Body of pancreas (tissue), 4 donors: ENCODE data around the gene KDM2A. TPM values are rescaled to one million over a fixed set of nuclear protein-coding genes. Genes with fewer than 3 reads are reported as not detected.

Source experiments
- ATAC-seq: fragments of 150-250 bp; one replicate; pipeline ENCODE4 v1.9.1; 2016
- DNase-seq, 4 donors: peaks; one replicate each; pipeline ENCODE4 v3.0.0-alpha.2; 2019
- H3K27ac ChIP-seq, 4 donors: fragments of 200-600 bp; sonication (generic); 1 replicate in 3 of 4; 2 replicates in 1 of 4; pipeline versions ENCODE4 v1.5.1 to v1.6.1; 2016 to 2019; ENCODE audit warnings: mild to moderate bottlenecking in 1 of 4, mixed read lengths in 1 of 4, moderate library complexity in 1 of 4
- H3K27me3 ChIP-seq, 2 donors: fragments of 200-600 bp; sonication (generic); one replicate each; pipeline ENCODE4 v1.6.0; 2016; ENCODE audit warnings: mild to moderate bottlenecking in 1 of 2
- H3K36me3 ChIP-seq, 2 donors: fragments of 200-600 bp; sonication (generic); replicated peaks in 1 of 2; 2 replicates each; pipeline ENCODE4 v1.5.1; 2016; ENCODE audit warnings: low read depth in 2 of 2; ENCODE audit not compliant: insufficient read depth in 1 of 2
- H3K4me1 ChIP-seq: fragments of 200-600 bp; sonication (generic); one replicate; pipeline ENCODE4 v1.6.0; 2016
- H3K4me3 ChIP-seq, 2 donors: fragments of 200-600 bp; sonication (generic); 1 replicate in 1 of 2; 2 replicates in 1 of 2; pipeline ENCODE4 v1.5.1; 2016 to 2019
- H3K9me3 ChIP-seq, 3 donors: fragments of 200-600 bp; sonication (generic); 1 replicate in 2 of 3; 2 replicates in 1 of 3; pipeline ENCODE4 v1.5.1; 2016
- CTCF ChIP-seq, 7 experiments: fragments of 450-650 bp in 4 of 7; fragments of 200-600 bp in 3 of 7; sonication (generic) in 3 of 7; IDR thresholded peaks; one replicate each; pipeline ENCODE4 v1.5.1; 2016 to 2019; ENCODE audit warnings: antibody characterized with exemption in 7 of 7
- POLR2A ChIP-seq, 3 donors: fragments of 450-650 bp; IDR thresholded peaks; one replicate each; pipeline ENCODE4 v1.6.1; 2016; ENCODE audit warnings: antibody characterized with exemption in 3 of 3, mild to moderate bottlenecking in 2 of 3
- WGBS, 2 donors: methylation state at CpG; one replicate each; pipeline ENCODE4 v1.1.5; 2017; 5-methylcytosine and 5-hydroxymethylcytosine counted together
- intact Hi-C: fragments of 100-400 bp; cut with DNase I; formaldehyde crosslinking; loops from one replicate; pipeline ENCODE4 v1.15.1; 2023
- total RNA-seq, 2 donors: library from RNA; depleted of rRNA; stranded (reverse); fragments of >200 nt; gene quantifications; one replicate each; pipeline ENCODE4 v1.1.0, GENCODE V29; 2016

The KDM2A gene
- total RNA-seq, 2 donors from 2014 or later, result 26.5 to 29.0 TPM

- DNase-seq (no peak), ATAC-seq (no peak)
- Histone ChIP-seq H3K4me3 (no peak overlapping the region), H3K4me1 (peaks cover 27% of the 10 kb centered on the region), H3K9me3 (no peaks in the 10 kb centered on the region), H3K36me3 (peaks cover 0 to 7% of the 10 kb centered on the region in 2 donors), H3K27ac (no peak overlapping the region), H3K27me3 (no peaks in the 10 kb centered on the region)
- intact Hi-C loops, result no loop called here
- 86 to 90% methylated on average over 14 to 16 of the region's 19 CpGs for WGBS, 2 donors
- no peak for TF ChIP-seq CTCF (IDR thresholded peaks at IDR 0.05)
- no peak for TF ChIP-seq POLR2A (IDR thresholded peaks at IDR 0.05)
Observed at GRCh38 chr11:67306769-67307544, 187.9 kb downstream of the KDM2A start.

- H3K27me3 ChIP-seq, result no peaks in the 10 kb centered on the region
- H3K4me3 ChIP-seq, result no peak overlapping the region
- TF ChIP-seq CTCF (IDR thresholded peaks at IDR 0.05), result no peak
- no peak for TF ChIP-seq POLR2A (IDR thresholded peaks at IDR 0.05)
- DNase-seq (no peak), ATAC-seq (no peak)
- H3K4me1 ChIP-seq, result peaks cover 24% of the 10 kb centered on the region
- WGBS, 2 donors, result 91% methylated on average over 10 to 12 of the region's 12 CpGs
- peaks cover 0 to 7% of the 10 kb centered on the region in 2 donors for H3K36me3 ChIP-seq
- H3K27ac ChIP-seq, result no peak overlapping the region
- H3K9me3 ChIP-seq, result no peaks in the 10 kb centered on the region
- intact Hi-C loops, result no loop called here
Observed at GRCh38 chr11:67307545-67308001, 188.5 kb downstream of the KDM2A start.

Other genes with a start within 250 kb of the KDM2A start
- 10 to 100 TPM; 12.2 to 81.7 TPM for gene PC, start 160.9 kb upstream of the KDM2A start, total RNA-seq
- gene C11orf86, start 144.0 kb upstream of the KDM2A start, total RNA-seq, result not detected
- under 1 TPM in 1 of 2 donors, not detected in 1; 0.78 TPM for gene SYT12, start 96.1 kb upstream of the KDM2A start, total RNA-seq
- gene RHOD, start 62.4 kb upstream of the KDM2A start, total RNA-seq, result 10 to 100 TPM; 19.1 to 33.5 TPM
- 10 to 100 TPM; 27.4 to 36.3 TPM for gene GRK2, start 147.2 kb downstream of the KDM2A start, total RNA-seq
- gene ANKRD13D, start 170.0 kb downstream of the KDM2A start, total RNA-seq, result 10 to 100 TPM; 18.2 to 39.6 TPM
- gene SSH3, start 184.3 kb downstream of the KDM2A start, total RNA-seq, result 10 to 100 TPM; 16.2 to 30.6 TPM
- 100 to 1,000 TPM in 1 of 2 donors, 10 to 100 TPM in 1; 82.1 to 103 TPM for gene POLD4, start 234.3 kb downstream of the KDM2A start, total RNA-seq